ENCODE results near the gene BIRC5. TPM values are rescaled to one million over a fixed set of nuclear protein-coding genes. Genes with fewer than 3 reads are reported as not detected.

The BIRC5 gene
- total RNA-seq, 6 experiments from 2014 or later: 0.57 to 2.0 (median 1.4) TPM

DNA sequence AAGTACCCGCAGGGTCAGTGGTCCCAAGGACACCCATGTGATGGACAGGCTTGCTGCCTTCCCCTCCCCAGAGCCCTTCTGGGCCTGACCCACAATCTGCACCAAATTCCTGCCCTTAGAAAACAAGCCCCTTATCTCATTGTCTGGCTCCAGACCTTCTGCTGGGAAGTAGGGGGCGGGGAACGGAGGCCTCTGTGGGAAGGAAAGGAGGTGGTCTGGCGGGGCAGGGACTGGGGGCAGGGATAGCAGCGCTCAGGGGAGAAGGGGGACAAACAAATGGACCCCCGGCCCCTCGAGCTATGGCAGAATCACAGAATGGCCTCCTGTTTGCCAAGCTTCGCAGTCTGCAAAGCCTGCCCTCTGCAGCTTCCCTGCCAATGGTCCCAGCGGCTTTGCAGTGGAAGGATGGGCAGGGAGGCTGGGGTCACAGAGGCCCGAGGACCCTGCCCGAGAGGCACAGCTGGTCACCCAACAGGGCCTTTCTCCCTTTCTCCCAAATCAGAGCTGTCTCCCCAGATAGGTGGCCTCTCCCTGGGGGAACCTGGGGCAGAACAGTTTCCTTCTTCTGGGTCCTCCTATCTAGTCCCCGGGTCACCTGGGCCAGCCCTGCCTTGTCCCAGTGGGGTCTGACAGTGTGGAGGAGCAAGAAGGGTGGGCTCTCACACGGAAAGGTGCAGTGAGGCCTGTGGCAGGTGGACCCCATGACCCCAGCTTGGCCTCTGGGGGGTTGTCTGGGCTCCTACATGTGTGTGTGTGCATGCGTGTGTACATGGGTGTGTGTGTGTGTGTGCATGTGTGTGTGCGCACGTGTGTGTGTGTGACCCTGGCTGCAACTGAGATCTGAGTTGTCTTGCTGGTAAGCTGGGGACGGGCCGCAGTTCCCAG, 42.9 kb downstream of the BIRC5 start:
- TF ChIP-seq POLR2A (IDR thresholded peaks at IDR 0.05): no peak
- TF ChIP-seq, protein P1, sequence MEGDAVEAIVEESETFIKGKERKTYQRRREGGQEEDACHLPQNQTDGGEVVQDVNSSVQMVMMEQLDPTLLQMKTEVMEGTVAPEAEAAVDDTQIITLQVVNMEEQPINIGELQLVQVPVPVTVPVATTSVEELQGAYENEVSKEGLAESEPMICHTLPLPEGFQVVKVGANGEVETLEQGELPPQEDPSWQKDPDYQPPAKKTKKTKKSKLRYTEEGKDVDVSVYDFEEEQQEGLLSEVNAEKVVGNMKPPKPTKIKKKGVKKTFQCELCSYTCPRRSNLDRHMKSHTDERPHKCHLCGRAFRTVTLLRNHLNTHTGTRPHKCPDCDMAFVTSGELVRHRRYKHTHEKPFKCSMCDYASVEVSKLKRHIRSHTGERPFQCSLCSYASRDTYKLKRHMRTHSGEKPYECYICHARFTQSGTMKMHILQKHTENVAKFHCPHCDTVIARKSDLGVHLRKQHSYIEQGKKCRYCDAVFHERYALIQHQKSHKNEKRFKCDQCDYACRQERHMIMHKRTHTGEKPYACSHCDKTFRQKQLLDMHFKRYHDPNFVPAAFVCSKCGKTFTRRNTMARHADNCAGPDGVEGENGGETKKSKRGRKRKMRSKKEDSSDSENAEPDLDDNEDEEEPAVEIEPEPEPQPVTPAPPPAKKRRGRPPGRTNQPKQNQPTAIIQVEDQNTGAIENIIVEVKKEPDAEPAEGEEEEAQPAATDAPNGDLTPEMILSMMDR (IDR thresholded peaks at IDR 0.05): no peak
- Histone ChIP-seq H3K27ac (peak overlapping the region in 2 of 3 donors; percentile 29 to 57), H3K4me3 (no peak overlapping the region), H3K4me1 (peaks cover 0 to 25% (median 2%) of the 10 kb centered on the region in 4 donors), H3K9me3 (no peaks in the 10 kb centered on the region), H3K27me3 (no peaks in the 10 kb centered on the region), H3K36me3 (no peaks in the 10 kb centered on the region)
- intact Hi-C loops (cut with DNase I): loop anchor here in 1 of 2 donors (10.0 kb wide), 1 partner anchor 82 kb away; no protein-coding TSS in a partner anchor
- DNase-seq (peak in 1 of 3 donors; percentile 50), ATAC-seq (peak in 3 of 4 donors; percentile 8 to 16 (median 15))
- 19% methylated on average over 7 of the region's 18 CpGs for WGBS (ENCODE audit: insufficient coverage, low coverage, low lambda C conversion rate, missing lambda C conversion rate)

DNA sequence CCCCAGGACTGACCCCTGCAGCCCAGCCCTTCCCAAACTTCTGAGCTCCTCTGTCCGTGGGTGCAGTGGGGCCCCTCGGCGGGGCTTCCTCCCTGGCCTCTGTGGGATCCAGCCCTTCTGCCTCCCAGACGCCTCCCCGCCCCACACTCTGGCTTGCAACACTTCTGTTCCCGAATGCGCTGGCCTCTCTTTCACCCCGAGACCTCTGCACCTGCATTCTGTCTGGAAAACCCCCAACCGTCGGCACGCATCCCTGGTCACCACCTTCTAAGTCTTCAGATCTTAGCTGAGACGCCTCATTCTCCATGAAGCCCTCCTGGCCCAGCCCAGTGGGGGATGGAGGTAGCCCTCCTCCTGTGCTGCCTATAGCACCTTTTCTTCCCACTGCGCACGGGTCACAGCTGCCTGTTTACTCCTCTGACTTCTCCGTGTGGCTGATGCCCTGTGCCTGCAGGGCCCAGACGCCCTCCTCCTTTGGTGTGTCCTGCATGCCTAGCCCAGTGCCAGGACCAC, 43.8 kb downstream of the BIRC5 start:
- intact Hi-C loops (cut with DNase I): loop anchor here in 1 of 2 donors (10.0 kb wide), 1 partner anchor 83 kb away; no protein-coding TSS in a partner anchor
- DNase-seq (peak in 2 of 3 donors; percentile 48 to 77), ATAC-seq (peak; percentile 16 to 42 (median 25))
- TF ChIP-seq, protein P1 (IDR thresholded peaks at IDR 0.05): no peak
- 17% methylated on average over 6 of the region's 16 CpGs for WGBS (ENCODE audit: insufficient coverage, low coverage, low lambda C conversion rate, missing lambda C conversion rate)
- no peak overlapping the region for H3K4me3 ChIP-seq
- no peaks in the 10 kb centered on the region for H3K27me3 ChIP-seq
- no peaks in the 10 kb centered on the region for H3K36me3 ChIP-seq
- peak overlapping the region; percentile 39 to 76 (median 59) for H3K27ac ChIP-seq
- peaks cover 0 to 25% (median 2%) of the 10 kb centered on the region in 4 donors for H3K4me1 ChIP-seq
- H3K9me3 ChIP-seq: no peaks in the 10 kb centered on the region

- DNase-seq (peak in 2 of 3 donors; percentile 55 to 81), ATAC-seq (peak; percentile 21 to 44 (median 36))
- TF ChIP-seq, protein P1 (IDR thresholded peaks at IDR 0.05): no peak
- TF ChIP-seq POLR2A (IDR thresholded peaks at IDR 0.05): no peak
- intact Hi-C loops (cut with DNase I): loop anchor here in 1 of 2 donors (10.0 kb wide), 1 partner anchor 84 kb away; no protein-coding TSS in a partner anchor
- Histone ChIP-seq H3K9me3 (no peaks in the 10 kb centered on the region), H3K4me3 (no peak overlapping the region), H3K4me1 (peaks cover 0 to 25% (median 2%) of the 10 kb centered on the region in 4 donors), H3K27ac (peak overlapping the region; percentile 39 to 76 (median 59)), H3K36me3 (no peaks in the 10 kb centered on the region), H3K27me3 (no peaks in the 10 kb centered on the region)
- WGBS (ENCODE audit: insufficient coverage, low coverage, low lambda C conversion rate, missing lambda C conversion rate): 10% methylated on average over 6 of the region's 23 CpGs
Measured at GRCh38 chr17:78258323-78259191, 44.5 kb downstream of the BIRC5 start.

DNA sequence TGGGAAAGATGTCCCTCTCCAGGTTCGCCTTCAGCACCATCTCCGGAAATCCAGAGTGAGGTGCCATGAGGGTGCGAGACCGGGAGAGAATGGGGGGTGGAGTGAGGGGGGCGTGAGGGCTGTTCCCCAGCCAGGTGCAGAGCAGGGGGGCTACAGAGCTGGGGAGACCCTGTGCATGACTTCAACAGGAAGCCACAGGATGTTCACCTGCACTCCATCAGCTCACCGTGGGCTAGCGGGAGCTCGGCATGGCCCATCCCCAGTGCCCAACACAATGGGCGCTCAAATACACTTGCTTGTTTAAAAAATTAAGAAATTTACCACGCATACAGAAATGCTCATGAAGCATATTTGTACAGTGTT, 45.1 kb downstream of the BIRC5 start:
- Histone ChIP-seq H3K4me3 (no peak overlapping the region), H3K9me3 (no peaks in the 10 kb centered on the region), H3K27me3 (no peaks in the 10 kb centered on the region), H3K36me3 (no peaks in the 10 kb centered on the region), H3K27ac (peak overlapping the region in 1 of 3 donors; percentile 59), H3K4me1 (peaks cover 0 to 20% (median 0%) of the 10 kb centered on the region in 4 donors)
- intact Hi-C loops (cut with DNase I): loop anchor here in 1 of 2 donors (10.0 kb wide), 1 partner anchor 84 kb away; no protein-coding TSS in a partner anchor
- WGBS (ENCODE audit: insufficient coverage, low coverage, low lambda C conversion rate, missing lambda C conversion rate): 92% methylated on average over 2 of the region's 10 CpGs
- no peak for ATAC-seq
- TF ChIP-seq, protein P1 (IDR thresholded peaks at IDR 0.05): no peak
- no peak for TF ChIP-seq POLR2A (IDR thresholded peaks at IDR 0.05)
- no peak for DNase-seq
